Activated CD4-positive, CD25-positive, alpha-beta regulatory T cell treated with anti-CD3 and anti-CD28 coated beads, Interleukin-2, amount 50 U/mL, for 72 hours (primary cell): ENCODE measurements around the gene PIEZO1.

Experiments
- DNase-seq: peaks from one replicate; pipeline ENCODE4 v3.0.0; 2021

The PIEZO1 gene

DNA sequence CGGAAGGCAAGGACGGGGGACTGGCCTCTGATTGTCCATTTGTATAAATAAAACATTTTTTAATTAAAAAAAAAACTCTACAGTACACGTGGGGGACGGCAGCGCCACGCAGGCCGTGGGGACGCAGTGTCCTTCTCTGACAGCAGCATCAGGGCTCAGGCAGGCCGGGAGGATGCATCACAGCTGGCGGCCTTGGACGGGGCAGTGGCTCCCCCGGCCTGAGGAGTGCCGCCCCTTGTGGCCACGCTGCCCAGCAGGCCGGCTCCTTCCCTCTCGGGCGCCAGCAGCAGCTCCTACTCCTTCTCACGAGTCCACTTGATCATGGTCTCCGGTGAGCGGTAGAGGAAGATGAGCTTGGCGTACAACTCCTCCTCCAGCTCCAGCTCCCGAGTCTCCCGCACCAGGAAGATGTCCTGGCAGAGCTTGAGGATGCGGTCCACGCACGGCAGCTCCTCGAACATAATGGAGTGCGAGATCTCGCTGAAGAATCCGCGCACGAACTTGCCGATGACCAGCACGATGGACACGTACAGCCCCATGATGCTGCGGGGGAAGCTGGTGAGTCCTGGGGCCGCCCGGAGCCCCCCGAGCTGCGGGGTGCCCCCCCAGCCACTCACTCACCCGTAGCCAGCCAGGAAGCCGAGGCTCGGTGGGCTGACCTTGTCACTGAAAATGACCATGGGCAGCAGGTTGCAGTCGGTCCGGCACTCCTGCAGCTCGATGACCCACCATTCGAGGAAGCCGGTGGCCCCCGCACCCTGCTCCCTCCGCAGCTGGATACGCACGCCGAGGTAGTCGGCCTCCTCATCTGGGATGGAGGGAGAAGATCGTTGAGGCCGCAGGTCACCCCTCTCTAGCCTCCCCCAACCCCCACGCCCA lies 69.5 kb downstream of the PIEZO1 start:
- DNase-seq, result no peak

GRCh38 chr16:88714420-88715302 lies 70.4 kb downstream of the PIEZO1 start:
- no peak for DNase-seq

DNA sequence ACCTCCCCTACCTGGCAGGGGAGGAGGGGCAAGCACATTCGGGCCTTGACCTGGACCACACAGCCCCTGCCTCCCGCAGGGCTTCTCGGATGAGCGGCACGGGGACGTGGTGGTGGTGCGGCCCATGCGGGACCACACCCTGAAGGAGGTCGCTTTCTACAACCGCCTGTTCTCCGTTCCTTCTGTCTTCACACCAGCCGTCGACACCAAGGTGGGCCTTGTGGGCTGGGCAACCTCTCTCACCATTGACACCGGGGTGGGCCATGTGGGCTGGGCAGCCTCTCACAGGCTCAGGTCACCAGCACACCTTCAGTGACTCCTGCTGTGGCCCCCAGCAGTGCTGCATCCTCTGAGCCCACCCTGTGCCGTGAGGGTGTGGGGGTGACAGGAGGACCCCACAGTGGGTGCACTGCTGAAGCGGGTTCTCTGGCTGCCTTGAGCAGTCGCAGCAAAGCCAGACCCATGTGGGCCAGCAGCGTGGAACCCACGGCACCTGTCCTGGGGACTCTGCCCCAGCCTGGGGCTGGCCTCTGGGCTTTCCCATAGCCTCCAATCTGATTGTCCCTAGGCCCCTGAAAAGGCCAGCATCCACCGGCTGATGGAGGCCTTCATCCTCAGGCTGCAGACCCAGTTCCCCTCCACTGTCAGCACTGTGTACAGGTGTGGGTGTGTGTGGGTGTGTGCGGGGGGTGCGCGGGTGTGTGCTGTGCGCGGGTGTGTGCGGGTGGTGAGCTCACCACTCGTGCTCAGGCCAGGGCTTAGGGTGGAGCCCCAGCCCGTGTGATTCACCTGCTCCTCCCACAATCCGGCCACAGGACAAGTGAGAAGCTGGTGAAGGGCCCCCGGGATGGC lies 71.2 kb downstream of the PIEZO1 start:
- no peak for DNase-seq

GRCh38 chr16:88713054-88713453 lies 72.0 kb downstream of the PIEZO1 start:
- DNase-seq, result no peak

GRCh38 chr16:88712362-88712979 lies 72.5 kb downstream of the PIEZO1 start:
- DNase-seq, result no peak

DNA sequence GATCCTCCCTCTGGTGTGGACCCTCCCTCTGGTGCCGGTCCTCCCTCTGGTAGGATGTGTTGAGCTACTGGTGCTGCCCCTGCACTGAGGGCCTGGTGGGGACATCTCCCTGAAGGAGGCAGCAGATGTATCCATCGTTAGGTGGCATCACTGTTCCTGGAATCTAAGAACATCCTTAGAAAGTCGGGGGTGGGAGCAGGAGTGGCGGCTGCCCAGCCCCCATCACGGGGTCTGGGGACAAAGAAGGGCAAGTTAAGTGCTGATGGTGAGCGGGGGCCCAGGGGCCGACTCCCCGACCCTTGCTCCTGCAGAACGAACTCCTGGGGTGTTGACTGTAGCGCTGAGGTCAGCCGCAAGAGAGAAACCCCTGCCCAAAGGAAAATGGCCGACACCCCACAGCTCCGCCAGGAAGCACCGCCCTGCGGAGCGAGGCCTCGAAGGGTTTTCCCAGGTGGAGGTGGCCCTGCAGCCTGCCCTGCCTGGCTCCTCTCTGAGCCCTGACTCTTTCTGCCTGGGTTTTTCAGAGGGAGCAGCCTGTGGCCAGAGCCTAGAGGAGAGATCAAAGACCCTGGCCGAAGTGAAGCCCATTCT lies 73.2 kb downstream of the PIEZO1 start:
- DNase-seq, result no peak

- no peak for DNase-seq
Measured at GRCh38 chr16:88710556-88710955, 74.5 kb downstream of the PIEZO1 start.

- no peak for DNase-seq
Measured at GRCh38 chr16:88706965-88707826, 77.8 kb downstream of the PIEZO1 start.

DNA sequence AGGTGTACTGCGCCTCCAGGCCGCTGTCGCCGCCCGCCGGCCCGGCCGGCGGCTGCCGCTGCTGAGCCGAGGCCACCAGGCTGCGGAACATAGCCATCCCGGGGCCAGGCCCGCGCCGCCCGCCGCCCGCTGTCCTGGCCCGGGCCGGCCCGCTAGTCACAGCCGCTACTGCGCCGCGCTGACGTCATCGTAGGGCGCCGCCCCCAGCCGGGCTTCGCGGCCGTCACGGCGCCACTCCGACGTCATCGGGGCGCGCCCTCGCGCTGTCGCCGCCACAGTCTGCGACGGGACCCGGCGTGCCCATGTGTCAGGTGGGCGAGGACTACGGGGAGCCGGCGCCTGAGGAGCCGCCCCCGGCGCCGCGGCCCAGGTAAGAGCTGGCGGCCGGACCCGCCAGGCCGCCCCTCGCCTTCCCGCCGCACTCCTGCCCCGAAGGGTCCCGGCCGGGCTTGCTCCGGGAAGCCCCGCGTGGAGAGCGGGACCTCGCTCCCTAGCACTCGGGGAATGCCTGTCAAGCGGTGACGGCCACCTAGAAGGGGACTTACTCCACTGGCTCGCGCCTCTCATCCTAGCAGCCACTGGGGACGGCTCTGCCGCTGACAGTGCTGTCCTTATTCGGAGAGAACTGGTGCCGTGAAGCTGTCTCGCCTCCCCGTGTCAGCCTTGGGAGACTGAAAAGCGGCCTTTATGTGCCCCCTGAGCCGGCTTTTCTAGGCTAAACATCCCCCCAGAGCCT lies 78.6 kb downstream of the PIEZO1 start, which contains the start of the genes CTU2 and RNF166:
Gene CTU2, plus strand, starts transcription at position 275 of the 736 bp plus-strand sequence. Its CDS starts 28 bp downstream, at position 303.
Gene RNF166, minus strand, starts transcription at position 180 of the 736 bp plus-strand sequence. Its CDS starts 83 bp downstream, at position 97.
- DNase-seq, result peak; percentile 96

DNA sequence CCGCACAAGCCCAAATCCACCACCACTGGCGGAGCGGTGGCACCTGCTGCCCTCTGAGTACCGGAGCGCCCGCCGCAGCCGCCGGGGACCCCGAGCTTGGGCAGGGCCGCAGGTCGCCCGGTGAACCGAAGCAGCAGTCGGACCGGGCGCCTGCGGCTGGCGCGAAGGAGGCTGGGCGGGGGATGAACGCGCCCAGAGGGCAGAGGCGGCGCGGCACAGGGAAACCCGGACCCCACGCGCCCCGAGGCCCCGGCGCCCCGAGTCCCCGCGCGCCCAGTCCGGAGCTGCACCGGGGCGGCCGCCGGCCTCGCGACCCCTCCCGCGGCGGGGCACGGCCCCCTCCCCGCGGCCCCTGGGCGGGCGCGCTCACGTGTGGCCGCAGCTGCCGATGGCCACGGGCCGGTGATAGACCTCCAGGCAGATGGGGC lies 79.2 kb downstream of the PIEZO1 start:
- no peak for DNase-seq

DNA sequence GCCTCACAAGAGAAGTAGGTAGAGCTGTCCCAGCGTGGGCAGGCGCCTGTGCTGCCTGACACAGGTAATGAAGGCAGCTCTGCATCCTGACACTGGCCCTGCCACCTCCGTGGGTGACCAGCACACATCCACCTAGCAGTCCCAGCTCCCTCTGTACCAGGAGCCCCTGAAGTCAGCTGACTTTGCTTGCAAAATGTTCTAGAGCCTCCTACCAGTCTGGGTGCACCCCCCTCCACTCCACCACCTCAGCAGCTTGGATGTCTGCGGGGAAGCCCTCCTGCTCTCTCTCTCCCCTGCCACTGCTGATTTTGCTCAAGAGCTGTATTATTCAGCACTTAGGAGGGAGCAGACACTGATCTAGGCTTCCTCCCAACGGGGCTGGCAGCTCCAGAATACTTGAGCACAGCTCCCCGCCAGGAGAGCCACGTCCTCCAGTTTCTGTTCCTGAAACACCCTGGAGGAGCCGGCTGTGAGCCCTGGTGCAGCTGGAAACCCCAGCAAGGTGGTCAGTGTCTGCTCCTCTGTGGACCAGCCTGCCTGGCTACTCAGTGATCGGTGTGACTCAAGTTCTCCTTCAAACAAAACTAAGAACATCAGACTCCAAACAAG lies 79.8 kb downstream of the PIEZO1 start:
- DNase-seq, result no peak

GRCh38 chr16:88703486-88704309 lies 81.3 kb downstream of the PIEZO1 start:
- DNase-seq, result peak; percentile 59

- no peak for DNase-seq
Measured at GRCh38 chr16:88702371-88703210, 82.4 kb downstream of the PIEZO1 start.

GRCh38 chr16:88701581-88702370 lies 83.2 kb downstream of the PIEZO1 start:
- DNase-seq, result no peak

- DNase-seq, result peak; percentile 89
Measured at GRCh38 chr16:88700636-88701482, 84.2 kb downstream of the PIEZO1 start.

DNA sequence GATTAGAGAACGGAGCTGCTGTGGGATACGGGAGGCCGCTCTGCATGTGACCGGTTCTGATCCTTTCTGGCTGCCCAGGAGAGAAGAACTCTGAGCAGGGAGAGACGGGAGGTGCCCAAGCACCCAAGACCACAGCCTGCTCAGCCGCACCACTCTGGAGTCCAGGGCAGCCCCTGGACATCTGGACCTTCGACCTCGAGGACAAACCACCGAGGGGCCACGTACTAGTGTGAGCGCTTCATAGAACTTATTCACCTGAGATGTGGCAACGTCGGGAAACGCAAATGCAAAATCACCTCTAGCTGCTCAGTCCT lies 84.7 kb downstream of the PIEZO1 start:
- no peak for DNase-seq
